HEK293T (cell line): ENCODE measurements around the gene FOXO3.
"Not testable (repeated sequence)": the region's sequence is repeated elsewhere in the genome, so short reads cannot be mapped to it uniquely, and the experiment has no call there.

Experiments
- CTCF ChIA-PET: fragments of 350-600 bp; formaldehyde crosslinking; extraction: SDS; loops from one replicate; lab custom pipeline; 2021; ENCODE audit warnings: antibody characterized with exemption, inconsistent platforms; lab: Yijun Ruan, JAX
- POLR2A ChIA-PET: fragments of 350-600 bp; formaldehyde crosslinking; extraction: SDS; loops from one replicate; lab custom pipeline; 2020; ENCODE audit warnings: antibody characterized with exemption, inconsistent platforms; lab: Yijun Ruan, JAX
- DNase-seq: peaks from one replicate; pipeline ENCODE4 v3.0.0; 2012; ENCODE audit warnings: mixed read lengths; ENCODE audit errors: extremely low spot score
- ARNT ChIP-seq: fragments of 450-650 bp; IDR thresholded peaks from 2 replicates; pipeline ENCODE4 v1.6.1; 2017; ENCODE audit warnings: mild to moderate bottlenecking
- BHLHE40 ChIP-seq: fragments of 450-650 bp; IDR thresholded peaks from 2 replicates; pipeline ENCODE4 v1.6.1; 2016; ENCODE audit warnings: mild to moderate bottlenecking, moderate library complexity, borderline replicate concordance
- CTBP1 ChIP-seq: fragments of 450-650 bp; IDR thresholded peaks from 2 replicates; pipeline ENCODE4 v1.6.1; 2016; ENCODE audit warnings: borderline replicate concordance
- ELF4 ChIP-seq: fragments of 450-650 bp; IDR thresholded peaks from 2 replicates; pipeline ENCODE4 v1.6.1; 2017; ENCODE audit warnings: antibody characterized with exemption
- FOXA1 ChIP-seq: fragments of 450-650 bp; IDR thresholded peaks from 2 replicates; pipeline ENCODE4 v1.6.1; 2016; ENCODE audit warnings: mild to moderate bottlenecking
- FOXK2 ChIP-seq: fragments of 450-650 bp; IDR thresholded peaks from 2 replicates; pipeline ENCODE4 v1.6.1; 2016; ENCODE audit warnings: mild to moderate bottlenecking
- FOXM1 ChIP-seq: fragments of 450-650 bp; IDR thresholded peaks from 2 replicates; pipeline ENCODE4 v1.6.1; 2017; ENCODE audit warnings: mild to moderate bottlenecking, borderline replicate concordance
- HDGF ChIP-seq: fragments of 450-650 bp; IDR thresholded peaks from 2 replicates; pipeline ENCODE4 v1.6.1; 2017; ENCODE audit warnings: antibody characterized with exemption, borderline replicate concordance
- L3MBTL2 ChIP-seq: fragments of 450-650 bp; conservative IDR thresholded peaks from 2 replicates; pipeline ENCODE4 v1.6.1; 2016; ENCODE audit warnings: mild to moderate bottlenecking
- LEF1 ChIP-seq: fragments of 450-650 bp; IDR thresholded peaks from 2 replicates; pipeline ENCODE4 v1.6.1; 2017; ENCODE audit warnings: mild to moderate bottlenecking, borderline replicate concordance
- NFRKB ChIP-seq: fragments of 450-650 bp; IDR thresholded peaks from 2 replicates; pipeline ENCODE4 v1.6.1; 2016; ENCODE audit warnings: mild to moderate bottlenecking, moderate library complexity
- SP1 ChIP-seq: fragments of 450-650 bp; IDR thresholded peaks from 2 replicates; pipeline ENCODE4 v1.6.1; 2017
- SUZ12 ChIP-seq: fragments of 450-650 bp; IDR thresholded peaks from 2 replicates; pipeline ENCODE4 v1.6.1; 2016; ENCODE audit warnings: mild to moderate bottlenecking
- TARDBP ChIP-seq: fragments of 450-650 bp; IDR thresholded peaks from 2 replicates; pipeline ENCODE4 v1.6.1; 2016
- ZNF384 ChIP-seq: fragments of 450-650 bp; IDR thresholded peaks from 2 replicates; pipeline ENCODE4 v1.6.1; 2016
- TF ChIP-seq, protein P1 (sequence below): fragments of 450-650 bp; IDR thresholded peaks from 2 replicates; pipeline ENCODE4 v1.6.1; 2016

Gene FOXO3

DNA sequence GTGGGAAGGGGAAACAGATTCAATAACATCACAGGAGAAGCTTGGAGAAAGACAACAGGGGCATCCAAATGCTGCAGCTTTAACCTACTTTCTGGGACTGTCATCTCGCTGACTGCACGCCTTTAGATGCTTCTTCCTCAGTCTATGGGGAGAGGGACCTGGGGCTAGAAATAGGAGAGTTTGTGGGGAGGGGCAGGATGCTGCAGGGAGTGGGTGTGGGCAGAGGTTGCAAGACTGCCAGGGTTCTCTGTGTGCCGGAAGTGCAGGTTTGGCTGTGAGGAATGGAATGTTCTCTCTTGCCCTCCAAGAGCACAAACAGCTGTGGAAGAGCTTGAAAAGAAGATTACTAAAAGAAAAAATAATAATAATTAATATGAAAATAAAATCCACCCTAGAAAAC, 93.2 kb downstream of the FOXO3 start:
- TF ChIP-seq ARNT: no peak
- TF ChIP-seq SUZ12: no peak
- TF ChIP-seq NFRKB: no peak
- no peak for TF ChIP-seq HDGF
- TF ChIP-seq FOXK2: no peak
- TF ChIP-seq FOXA1: no peak
- no peak for TF ChIP-seq LEF1
- no peak for TF ChIP-seq BHLHE40
- no peak for TF ChIP-seq TARDBP
- TF ChIP-seq SP1: no peak
- no peak for TF ChIP-seq FOXM1
- no peak for TF ChIP-seq CTBP1
- no peak for TF ChIP-seq ZNF384
- no peak for TF ChIP-seq ELF4
- CTCF ChIA-PET: no interaction called here
- no peak for DNase-seq
- POLR2A ChIA-PET: no interaction called here

DNA sequence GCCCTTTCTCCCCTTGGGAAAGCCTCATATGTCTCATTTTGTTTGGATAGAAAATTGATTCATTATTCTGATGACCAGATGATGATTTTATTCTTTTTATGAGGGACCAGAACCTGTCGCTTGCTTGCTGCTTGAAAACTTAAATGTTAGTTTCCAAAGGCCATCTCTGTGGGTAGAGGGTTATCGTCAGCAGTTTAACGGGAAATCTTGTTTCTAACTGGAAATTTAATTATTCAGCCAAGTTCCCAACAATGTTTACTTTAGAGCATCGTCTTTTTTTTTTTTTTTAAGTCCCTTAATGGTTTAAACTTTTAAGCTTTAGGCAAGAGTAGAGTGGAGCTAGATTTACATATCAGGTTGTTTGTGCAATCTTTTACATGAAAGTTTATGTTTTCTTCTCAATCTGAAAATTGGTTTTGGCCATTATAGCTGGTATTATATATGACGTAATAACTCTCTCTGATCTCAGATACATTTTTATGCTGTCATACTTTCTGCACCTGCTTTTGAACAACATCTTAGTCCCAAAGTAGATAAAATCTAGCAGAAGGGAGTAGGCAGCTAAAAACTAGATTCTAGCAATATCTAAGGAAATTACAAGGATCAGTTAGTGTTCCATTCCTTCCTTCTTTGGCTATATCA, 93.9 kb downstream of the FOXO3 start:
- CTCF ChIA-PET: no interaction called here
- POLR2A ChIA-PET: no interaction called here
- TF ChIP-seq FOXK2 (no peak), CTBP1 (no peak), ARNT (no peak), FOXM1 (no peak), L3MBTL2 (no peak)
- DNase-seq: no peak

DNA sequence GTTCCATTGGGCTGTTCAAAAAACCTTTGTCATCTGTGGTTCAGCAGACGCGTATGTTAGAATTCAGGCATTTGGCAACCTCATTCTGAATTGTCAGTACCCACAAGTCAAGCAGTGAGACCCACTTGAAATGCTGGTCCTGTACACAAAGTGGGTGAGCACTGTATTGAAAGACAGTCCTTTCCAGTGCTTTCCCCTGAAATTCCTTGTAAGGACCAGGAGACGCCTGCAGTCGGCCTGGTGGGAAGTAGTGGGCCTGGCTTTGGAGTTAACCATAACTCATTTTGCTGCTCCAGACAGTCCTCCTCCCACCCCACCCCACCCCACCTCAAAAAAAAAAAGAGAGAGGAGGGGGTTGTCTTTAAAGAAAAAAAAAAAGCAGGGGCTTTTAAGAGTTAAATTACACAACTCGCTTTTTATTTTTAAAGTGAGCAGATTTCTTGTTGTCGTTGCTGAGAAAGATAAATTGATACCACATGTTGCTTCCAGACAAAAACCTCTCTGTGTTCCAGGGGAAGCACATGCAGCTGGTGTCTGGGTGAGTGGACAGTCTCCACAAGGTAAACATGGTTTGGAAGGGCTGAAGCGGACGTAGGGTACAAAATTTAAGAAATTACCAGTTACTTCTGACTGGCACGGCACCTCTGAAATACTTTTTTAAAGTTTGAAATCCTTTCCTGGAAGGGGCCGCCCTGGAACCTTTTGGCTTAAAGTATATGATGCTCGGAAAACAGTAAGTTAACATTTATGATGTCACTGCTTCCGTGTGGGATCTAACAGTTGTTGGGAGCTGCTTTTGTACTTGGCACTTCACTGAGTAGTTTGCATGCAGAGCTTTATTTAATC, 95.3 kb downstream of the FOXO3 start:
- CTCF ChIA-PET: interaction anchor here (0.6 kb wide), 2 partner anchors 14 to 673 kb away, joined by 4 to 6 read pairs; no protein-coding TSS in a partner anchor
- no peak for TF ChIP-seq SP1
- POLR2A ChIA-PET: interaction anchor here (0.7 kb wide), 1 partner anchor 12 kb away, joined by 4 read pairs; no protein-coding TSS in a partner anchor
- no peak for DNase-seq

DNA sequence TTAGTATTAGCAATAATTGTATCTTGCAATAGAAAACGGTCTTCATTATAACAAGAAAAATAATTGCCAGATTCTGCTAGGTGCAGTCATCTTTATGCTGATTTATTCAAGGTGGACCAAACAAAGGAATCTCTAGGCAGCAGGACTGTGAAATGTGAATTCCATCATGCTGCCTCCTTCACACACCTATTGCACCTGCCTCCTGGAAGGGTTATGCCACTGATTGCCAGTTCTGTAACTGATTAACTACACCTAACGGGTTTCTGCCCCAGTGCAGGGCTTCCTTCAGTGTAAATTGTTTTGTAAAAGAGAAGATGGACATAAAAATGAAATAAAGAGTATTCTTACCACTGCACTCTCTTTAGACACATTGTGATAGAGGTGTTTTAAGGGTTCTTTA, 96.1 kb downstream of the FOXO3 start:
- POLR2A ChIA-PET: interaction anchor here (0.7 kb wide), 1 partner anchor 13 kb away, joined by 4 read pairs; no protein-coding TSS in a partner anchor
- TF ChIP-seq HDGF (no peak), TARDBP (no peak), SUZ12 (no peak), ARNT (no peak), FOXA1 (no peak), CTBP1 (no peak), LEF1 (no peak), SP1 (no peak), BHLHE40 (no peak), ELF4 (no peak), L3MBTL2 (no peak), FOXK2 (no peak), NFRKB (no peak), ZNF384 (no peak), FOXM1 (no peak)
- TF ChIP-seq, protein P1, sequence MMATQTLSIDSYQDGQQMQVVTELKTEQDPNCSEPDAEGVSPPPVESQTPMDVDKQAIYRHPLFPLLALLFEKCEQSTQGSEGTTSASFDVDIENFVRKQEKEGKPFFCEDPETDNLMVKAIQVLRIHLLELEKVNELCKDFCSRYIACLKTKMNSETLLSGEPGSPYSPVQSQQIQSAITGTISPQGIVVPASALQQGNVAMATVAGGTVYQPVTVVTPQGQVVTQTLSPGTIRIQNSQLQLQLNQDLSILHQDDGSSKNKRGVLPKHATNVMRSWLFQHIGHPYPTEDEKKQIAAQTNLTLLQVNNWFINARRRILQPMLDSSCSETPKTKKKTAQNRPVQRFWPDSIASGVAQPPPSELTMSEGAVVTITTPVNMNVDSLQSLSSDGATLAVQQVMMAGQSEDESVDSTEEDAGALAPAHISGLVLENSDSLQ: no peak
- CTCF ChIA-PET: interaction anchor here (0.6 kb wide), 1 partner anchor 15 kb away, joined by 6 read pairs; no protein-coding TSS in a partner anchor

DNA sequence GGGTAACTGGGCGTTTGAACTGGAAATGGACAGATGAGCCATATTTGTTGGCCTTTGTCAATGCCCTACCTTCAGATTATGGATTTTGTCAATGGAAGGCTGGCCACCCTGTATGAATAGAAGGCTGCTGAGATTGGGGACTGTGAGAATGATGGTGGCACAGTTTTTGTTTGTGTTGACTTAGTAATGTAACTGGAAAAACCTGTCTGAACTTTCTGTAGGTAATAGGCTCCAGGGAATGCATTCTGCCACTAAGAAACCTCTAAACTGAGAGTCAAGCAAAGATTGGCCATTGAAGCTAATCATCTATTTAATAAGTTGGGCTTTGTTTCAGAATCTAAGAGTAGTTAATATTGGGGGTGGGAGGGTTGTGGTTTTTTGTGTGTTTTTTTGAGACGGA, 97.5 kb downstream of the FOXO3 start:
- no peak for DNase-seq
- TF ChIP-seq HDGF (no peak), FOXA1 (no peak), BHLHE40 (no peak), SP1 (no peak), L3MBTL2 (no peak), ELF4 (no peak), FOXK2 (no peak), ZNF384 (no peak), CTBP1 (no peak), FOXM1 (no peak), TARDBP (no peak), SUZ12 (no peak), NFRKB (no peak), LEF1 (no peak), ARNT (no peak)
- ChIA-PET CTCF (no interaction called here), POLR2A (interaction anchor here (0.7 kb wide), 1 partner anchor 13 kb away, joined by 3 read pairs; no protein-coding TSS in a partner anchor)

More for the DNA sequence above, 96.1 kb downstream of the FOXO3 start:
- DNase-seq: no peak

DNA sequence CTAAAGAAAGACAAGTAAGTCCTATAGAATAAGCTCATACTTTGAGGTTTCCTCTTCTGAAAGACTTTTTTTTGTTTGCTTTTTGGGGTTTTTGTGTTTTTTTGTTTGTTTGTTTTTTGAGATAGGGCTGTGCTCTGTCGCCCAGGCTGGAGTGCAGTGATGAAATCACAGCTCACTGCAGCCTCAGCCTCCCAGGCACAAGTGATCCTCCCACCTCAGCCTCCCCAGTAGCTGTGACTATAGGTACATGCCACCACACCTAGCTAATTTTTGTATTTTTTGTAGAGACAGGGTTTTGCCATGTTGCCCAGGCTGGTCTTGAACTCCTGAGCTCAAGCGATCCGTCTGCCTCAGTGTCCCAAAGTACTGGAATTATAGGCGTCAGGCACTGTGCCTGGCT, 98.1 kb downstream of the FOXO3 start:
- POLR2A ChIA-PET: interaction anchor here (0.7 kb wide), 1 partner anchor 12 kb away, joined by 3 read pairs; no protein-coding TSS in a partner anchor
- CTCF ChIA-PET, DNase-seq: not testable (repeated sequence)

DNA sequence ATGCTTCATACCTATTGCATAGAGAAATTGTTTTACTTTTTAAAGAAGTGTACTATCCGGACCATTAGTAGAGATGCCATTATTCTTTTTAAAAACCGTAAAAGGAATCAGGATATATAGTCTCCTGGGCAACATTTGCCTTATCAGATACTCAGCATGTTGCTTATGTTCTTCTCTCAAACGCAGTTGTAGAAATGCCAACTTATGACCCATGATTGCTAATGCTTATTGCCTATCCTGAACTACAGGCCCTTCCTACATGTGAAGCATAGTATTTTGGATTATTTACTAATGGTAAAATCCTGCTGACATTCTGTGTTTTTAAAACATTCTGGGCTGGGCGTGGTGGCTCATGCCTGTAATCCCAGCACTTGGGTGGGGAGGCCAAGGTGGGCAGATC, 99.5 kb downstream of the FOXO3 start:
- no peak for DNase-seq
- CTCF ChIA-PET: no interaction called here
- POLR2A ChIA-PET: no interaction called here
- TF ChIP-seq SP1: no peak
- no peak for TF ChIP-seq ARNT
- no peak for TF ChIP-seq NFRKB
- TF ChIP-seq TARDBP: no peak
- TF ChIP-seq, protein P1: no peak
- no peak for TF ChIP-seq LEF1
- TF ChIP-seq FOXK2: no peak
- TF ChIP-seq BHLHE40: no peak
- no peak for TF ChIP-seq FOXM1
- no peak for TF ChIP-seq ELF4
- TF ChIP-seq L3MBTL2: no peak
- no peak for TF ChIP-seq CTBP1
- no peak for TF ChIP-seq SUZ12
- TF ChIP-seq ZNF384: no peak
- no peak for TF ChIP-seq FOXA1
- TF ChIP-seq HDGF: no peak
